GM19043 (cell line): ENCODE results near the gene PRKCA.
"Not testable (repeated sequence)": the region's sequence is repeated elsewhere in the genome, so short reads cannot be mapped to it uniquely, and the experiment has no call there.

Experiments used
- ATAC-seq: cut with Tn5 transposase; IDR thresholded peaks from one replicate; pipeline ENCODE4 v1.9.1; 2021; ENCODE audit warnings: low read depth; ENCODE audit not compliant: unreplicated experiment

The PRKCA gene

GRCh38 chr17:66715745-66716156 lies 413.3 kb downstream of the PRKCA start:
- ATAC-seq, result no peak

DNA sequence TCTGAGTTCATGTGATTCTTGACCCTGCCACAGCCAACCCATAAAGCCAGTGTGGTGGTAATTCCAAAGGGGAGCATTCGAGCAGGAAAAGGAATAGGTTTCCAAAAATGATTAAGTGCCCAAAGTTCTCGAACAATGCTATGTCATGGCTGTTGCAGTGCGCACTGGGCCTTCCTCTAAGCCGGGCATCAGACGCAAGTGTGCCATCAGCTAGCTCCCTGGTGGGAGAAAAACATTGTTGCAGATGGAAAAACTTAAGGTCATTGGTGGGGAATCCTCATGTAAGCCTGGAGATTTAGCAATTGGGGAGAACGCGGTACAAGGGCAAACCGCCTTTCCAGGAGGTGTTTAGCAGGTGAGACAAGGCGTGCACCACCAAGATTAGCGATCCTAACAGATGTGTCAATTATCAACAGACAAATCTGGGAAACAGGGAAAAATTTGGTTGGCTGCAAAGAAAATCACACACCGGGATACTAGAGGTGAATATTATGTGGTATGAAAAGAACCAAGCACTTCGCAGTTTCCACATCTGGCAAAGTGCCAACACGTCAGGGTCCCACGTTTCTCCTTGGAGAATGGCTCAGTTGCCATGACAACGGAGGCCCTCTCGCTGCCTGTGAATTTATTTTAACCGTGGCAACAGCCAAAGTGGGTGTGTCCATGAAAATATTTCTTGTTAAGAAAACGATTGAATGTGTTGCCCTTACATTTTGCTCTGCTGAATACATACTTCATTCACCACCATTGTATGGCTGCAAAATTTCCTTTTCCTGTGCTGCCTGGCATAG lies 414.0 kb downstream of the PRKCA start:
- no peak for ATAC-seq

DNA sequence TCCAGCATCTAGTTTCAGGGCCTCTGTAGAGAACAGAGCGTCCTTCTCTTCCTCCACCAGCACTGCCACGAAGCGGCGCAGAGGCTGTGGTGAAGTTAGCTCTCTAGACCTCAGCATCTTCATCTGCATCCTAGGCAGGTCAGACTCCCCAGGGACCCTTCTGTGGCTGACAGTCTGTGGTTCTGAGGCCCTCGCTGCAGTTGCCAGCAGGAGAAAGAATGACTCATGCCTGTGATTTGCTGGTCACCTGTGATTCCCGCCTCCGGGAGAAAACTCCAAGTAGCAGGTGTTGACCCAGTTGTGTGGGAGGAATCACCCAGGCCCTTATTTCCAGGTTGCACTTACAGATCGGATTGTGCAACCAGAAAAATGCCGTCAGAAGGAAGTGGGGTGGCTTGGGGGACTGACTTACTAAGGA lies 415.2 kb downstream of the PRKCA start:
- ATAC-seq, result peak; percentile 49

DNA sequence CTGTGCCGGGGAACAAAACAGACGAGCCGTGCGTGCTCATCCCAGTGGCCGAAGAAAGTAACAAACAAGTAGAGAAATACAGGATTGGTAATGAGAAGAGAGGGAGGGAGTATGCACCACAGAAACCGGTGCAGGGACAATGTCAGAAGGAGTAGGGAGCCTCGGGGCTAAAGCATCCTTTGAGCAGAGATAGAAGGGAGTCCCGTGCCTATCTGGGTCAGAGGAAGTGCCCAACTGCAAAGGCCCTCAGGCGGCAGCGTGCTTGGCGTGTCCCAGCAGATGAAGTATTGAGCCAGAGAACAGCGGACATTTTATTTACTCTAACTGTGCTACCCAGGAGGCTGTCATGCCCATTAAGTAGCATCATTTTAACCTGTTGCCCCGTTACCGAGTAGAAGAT lies 417.6 kb downstream of the PRKCA start:
- ATAC-seq, result no peak

DNA sequence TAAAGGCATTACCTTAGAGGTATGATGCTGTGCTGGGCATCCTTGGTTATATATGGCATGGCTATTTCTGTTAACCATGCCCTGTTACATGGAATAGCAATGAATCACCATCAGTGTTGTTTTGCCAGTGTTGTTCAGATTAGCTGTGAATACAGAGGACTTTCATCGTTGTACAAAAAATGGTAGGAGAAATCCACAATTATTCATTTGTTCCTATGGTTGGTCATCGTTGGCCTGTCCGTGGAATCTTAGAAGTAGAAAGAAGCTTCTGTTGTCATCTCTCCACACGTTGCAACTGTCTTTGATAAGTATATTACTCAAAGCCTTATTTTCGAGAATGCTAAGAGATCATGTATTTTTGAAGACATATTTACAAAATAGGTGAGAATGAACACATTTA lies 418.2 kb downstream of the PRKCA start:
- no peak for ATAC-seq

DNA sequence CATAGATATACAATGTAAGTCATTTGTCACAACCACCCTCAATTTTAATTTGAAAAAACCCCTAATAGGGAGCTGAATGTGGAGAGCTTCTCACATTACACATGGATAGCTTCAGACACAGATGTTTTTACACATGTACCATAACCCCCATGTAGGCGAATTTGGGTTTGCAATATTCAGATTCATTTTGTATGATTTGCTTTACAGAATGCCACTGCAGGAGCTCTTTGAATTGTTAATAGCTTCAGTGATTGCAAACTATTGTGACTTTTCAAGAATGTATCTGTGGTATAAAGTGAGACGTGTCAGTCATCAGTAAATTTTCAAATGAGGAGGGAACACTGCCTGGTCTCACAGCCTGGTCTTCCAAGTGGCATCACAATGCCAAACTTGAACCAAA lies 419.9 kb downstream of the PRKCA start:
- no peak for ATAC-seq

DNA sequence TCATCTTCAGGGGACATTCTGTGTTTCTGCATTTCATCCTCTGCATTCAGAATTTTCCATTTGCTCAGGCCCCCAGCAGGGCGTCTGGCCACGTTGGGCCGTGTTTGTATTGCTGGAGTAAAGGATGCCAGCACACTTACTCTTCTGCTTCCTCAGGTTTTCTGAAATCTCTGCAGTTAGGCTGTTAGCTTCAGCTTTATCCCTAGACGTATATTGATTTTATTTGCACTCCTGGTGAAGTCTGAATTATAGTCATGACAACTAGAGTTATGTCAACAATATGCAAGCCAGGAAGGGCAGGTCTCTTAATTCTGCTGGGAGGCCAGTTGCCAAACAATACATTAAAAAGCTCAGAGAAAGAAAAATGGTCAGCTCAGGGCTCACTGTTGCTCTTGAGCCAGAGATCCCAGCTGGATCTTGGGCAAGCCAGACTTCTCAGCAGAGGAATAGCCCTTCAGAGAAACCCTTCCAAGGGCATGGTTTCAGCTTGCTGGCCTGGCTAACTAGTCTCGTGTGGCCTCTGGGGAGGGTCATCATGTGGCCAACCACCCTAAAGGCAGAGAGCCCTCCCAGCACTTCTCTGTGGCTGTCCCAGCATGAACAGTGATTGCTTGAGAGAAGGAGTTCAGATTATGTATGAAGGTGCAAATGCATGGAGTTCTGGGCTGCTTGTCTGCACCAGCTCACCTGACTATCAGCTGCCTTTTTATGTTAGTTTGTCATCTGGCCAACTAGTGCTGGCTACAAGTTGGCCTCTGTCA lies 422.3 kb downstream of the PRKCA start:
- no peak for ATAC-seq

DNA sequence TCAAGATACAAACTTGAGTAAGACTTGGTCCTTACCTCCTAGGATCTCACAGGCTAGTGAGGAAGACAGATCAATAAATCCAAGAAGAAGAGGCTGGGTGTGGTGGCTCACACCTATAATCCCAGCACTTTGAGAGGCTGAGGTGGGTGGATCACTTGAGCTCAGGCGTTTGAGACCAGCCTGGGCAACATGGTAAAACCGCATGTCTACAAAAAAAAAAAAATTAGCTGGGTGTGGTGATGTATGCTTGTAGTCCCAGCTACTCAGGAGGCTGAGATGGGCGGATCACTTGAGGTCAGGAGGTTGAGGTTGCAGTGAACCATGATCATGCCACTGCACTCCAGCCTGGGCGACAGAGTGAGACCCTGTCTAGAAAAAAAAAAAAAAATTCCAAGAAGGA lies 423.0 kb downstream of the PRKCA start:
- ATAC-seq, result not testable (repeated sequence)

GRCh38 chr17:66725956-66726355 lies 423.5 kb downstream of the PRKCA start:
- ATAC-seq, result no peak

DNA sequence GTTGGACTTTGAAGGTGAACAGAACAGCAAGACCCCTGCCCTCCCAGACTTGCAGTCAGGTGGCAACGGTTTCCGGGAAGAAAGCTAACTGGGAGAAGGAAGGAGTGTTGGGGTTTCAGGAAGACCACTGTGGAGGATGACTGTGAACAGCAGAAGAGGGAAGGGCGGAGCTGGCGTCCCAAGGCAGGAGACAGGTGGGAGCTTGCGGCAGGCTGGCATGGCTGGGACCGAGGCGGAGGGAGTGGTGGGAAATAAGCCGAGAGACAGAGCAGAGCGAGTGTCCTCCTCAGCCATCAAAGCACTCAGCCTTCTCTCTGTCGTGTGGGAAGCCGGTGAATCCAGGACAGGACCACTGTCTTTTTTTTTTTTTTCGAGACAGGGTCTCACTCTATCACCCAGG lies 424.0 kb downstream of the PRKCA start:
- no peak for ATAC-seq

DNA sequence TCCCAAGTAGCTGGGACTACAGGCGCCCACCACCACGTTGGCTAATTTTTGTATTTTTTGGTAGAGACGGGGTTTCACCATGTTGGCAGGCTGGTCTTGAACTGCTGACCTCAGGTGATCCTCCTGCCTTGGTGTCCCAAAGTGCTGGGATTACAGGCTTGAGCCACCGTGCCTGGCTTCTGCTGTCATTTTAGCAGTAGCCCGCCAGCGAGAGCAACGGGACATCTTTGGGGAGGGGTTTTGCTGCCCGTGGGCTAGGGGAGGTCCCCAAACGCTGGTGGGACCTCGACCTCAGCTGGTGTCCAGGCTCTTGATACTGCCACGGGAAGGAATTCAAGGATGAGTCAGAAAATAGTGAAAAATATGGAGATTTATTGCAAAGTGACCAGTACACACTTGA lies 424.4 kb downstream of the PRKCA start:
- no peak for ATAC-seq

DNA sequence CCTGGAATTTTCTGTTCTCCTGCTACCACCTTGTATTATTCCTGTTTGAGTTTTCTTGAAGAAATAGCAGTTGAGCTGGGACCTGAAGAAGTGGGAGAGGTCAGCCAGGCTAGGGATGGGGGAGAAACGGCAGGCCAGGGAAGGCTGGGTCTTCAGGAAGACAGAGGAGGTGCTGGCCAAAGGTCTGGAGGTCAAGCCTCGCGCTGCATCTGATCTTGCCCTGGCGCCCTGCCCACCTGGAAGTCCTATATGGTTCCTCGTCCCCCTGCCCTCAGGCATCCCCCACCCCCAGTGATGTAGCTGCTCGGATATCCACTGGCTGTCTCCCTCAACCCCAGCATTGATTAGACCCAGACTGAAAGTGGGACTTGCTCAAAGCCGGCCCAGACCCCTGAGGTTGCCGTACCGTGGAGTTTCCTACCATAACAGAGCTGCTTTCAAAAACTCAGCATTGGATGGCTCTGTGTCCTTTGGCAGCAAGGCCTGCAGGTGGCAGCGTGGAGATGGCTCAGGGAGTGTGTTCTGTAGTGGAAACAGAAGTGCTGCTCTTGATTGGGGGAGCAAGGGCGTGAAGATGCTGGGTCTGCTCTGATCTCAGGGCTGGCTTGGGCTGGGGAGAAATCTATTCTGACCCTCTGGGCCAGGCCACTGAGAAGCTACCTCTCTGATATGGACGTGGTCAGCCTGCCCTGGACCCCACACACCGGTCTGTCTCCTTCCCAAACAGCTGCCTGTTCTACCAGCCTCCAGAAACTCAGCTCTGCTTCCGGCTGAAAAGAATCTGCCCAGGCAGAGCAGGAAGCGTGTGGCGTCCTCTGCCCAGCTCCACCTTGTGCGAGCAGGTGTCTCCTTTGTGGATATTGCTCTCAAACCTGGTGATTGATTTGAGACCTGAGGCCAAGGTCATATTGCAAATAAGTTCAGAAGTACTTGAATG lies 425.5 kb downstream of the PRKCA start:
- ATAC-seq, result peak; percentile 74

- no peak for ATAC-seq
These were observed 428.1 kb downstream of the PRKCA start for GRCh38 chr17:66730461-66730923.

- ATAC-seq, result no peak
These were observed 431.3 kb downstream of the PRKCA start for GRCh38 chr17:66733759-66734158.

GRCh38 chr17:66734186-66734943 lies 432.0 kb downstream of the PRKCA start:
- ATAC-seq, result no peak

GRCh38 chr17:66737524-66737923 lies 435.1 kb downstream of the PRKCA start:
- ATAC-seq, result no peak

- no peak for ATAC-seq
These were observed 435.9 kb downstream of the PRKCA start for GRCh38 chr17:66738301-66738700.

- ATAC-seq, result no peak
These were observed 437.1 kb downstream of the PRKCA start for GRCh38 chr17:66739553-66739952.

GRCh38 chr17:66740226-66740625 lies 437.8 kb downstream of the PRKCA start:
- no peak for ATAC-seq

GRCh38 chr17:66743511-66743910 lies 441.1 kb downstream of the PRKCA start:
- no peak for ATAC-seq
